Measurements from ENCODE around the gene IFNAR1.
"Not testable (repeated sequence)": the region's sequence is repeated elsewhere in the genome, so short reads cannot be mapped to it uniquely, and the experiment has no call there.

Gene IFNAR1

GRCh38 chr21:33374450-33375096, 49.8 kb downstream of the IFNAR1 start:
- POLR2A ChIA-PET, result no interaction called here
- peak; percentile 55 for TF ChIP-seq CTCF (IDR thresholded peaks at IDR 0.05; ENCODE audit: control extremely low read depth, extremely low read depth, low read depth, missing control alignments)
- DNase-seq (ENCODE audit: extremely low spot score), result no peak
- CTCF ChIA-PET, result interaction anchor here (0.6 to 15.0 kb wide), 6 partner anchors 8 to 177 kb away, joined by 3 to 142 read pairs (median 3); no protein-coding TSS in a partner anchor

- POLR2A ChIA-PET, result no interaction called here
- DNase-seq (ENCODE audit: extremely low spot score), result no peak
- TF ChIP-seq CTCF (IDR thresholded peaks at IDR 0.05; ENCODE audit: control extremely low read depth, extremely low read depth, low read depth, missing control alignments), result no peak
- CTCF ChIA-PET, result interaction anchor here (0.6 to 15.0 kb wide), 6 partner anchors 9 to 178 kb away, joined by 3 to 142 read pairs (median 3); no protein-coding TSS in a partner anchor
Observed at GRCh38 chr21:33375101-33375644, 50.4 kb downstream of the IFNAR1 start.

GRCh38 chr21:33377221-33377920, 52.6 kb downstream of the IFNAR1 start:
- ChIA-PET POLR2A (no interaction called here), CTCF (interaction anchor here (1.0 to 15.0 kb wide), 7 partner anchors 9 to 443 kb away, joined by 3 to 142 read pairs (median 5); no protein-coding TSS in a partner anchor)
- TF ChIP-seq CTCF (IDR thresholded peaks at IDR 0.05; ENCODE audit: control extremely low read depth, extremely low read depth, low read depth, missing control alignments), result no peak
- DNase-seq (ENCODE audit: extremely low spot score), result no peak

GRCh38 chr21:33378081-33378480, 53.3 kb downstream of the IFNAR1 start:
- ChIA-PET POLR2A (no interaction called here), CTCF (interaction anchor here (1.4 to 15.0 kb wide), 4 partner anchors 8 to 178 kb away, joined by 3 to 142 read pairs (median 6); no protein-coding TSS in a partner anchor)
- TF ChIP-seq CTCF (IDR thresholded peaks at IDR 0.05; ENCODE audit: control extremely low read depth, extremely low read depth, low read depth, missing control alignments), result no peak
- DNase-seq (ENCODE audit: extremely low spot score), result no peak

GRCh38 chr21:33379934-33380333, 55.2 kb downstream of the IFNAR1 start:
- ChIA-PET CTCF (interaction anchor here (1.0 to 15.0 kb wide), 4 partner anchors 20 to 180 kb away, joined by 3 to 142 read pairs (median 4); no protein-coding TSS in a partner anchor), POLR2A (interaction anchor here (1.0 to 1.6 kb wide), 3 partner anchors 18 to 55 kb away, joined by 3 to 5 read pairs (median 4); partner anchors contain the start of gene IFNAR1)
- DNase-seq (ENCODE audit: extremely low spot score), result not testable (repeated sequence)

- peak; percentile 64 for DNase-seq (ENCODE audit: extremely low spot score)
- ChIA-PET CTCF (interaction anchor here (0.8 to 15.0 kb wide), 6 partner anchors 14 to 181 kb away, joined by 3 to 142 read pairs (median 4); no protein-coding TSS in a partner anchor), POLR2A (interaction anchor here (1.2 to 1.6 kb wide), 2 partner anchors 18 to 52 kb away, joined by 4 to 5 read pairs; no protein-coding TSS in a partner anchor)
- no peak for TF ChIP-seq CTCF (IDR thresholded peaks at IDR 0.05; ENCODE audit: control extremely low read depth, extremely low read depth, low read depth, missing control alignments)
Observed at GRCh38 chr21:33380483-33380998, 55.8 kb downstream of the IFNAR1 start.

GRCh38 chr21:33381381-33381780, 56.6 kb downstream of the IFNAR1 start:
- ChIA-PET CTCF (interaction anchor here (0.8 to 15.0 kb wide), 3 partner anchors 15 to 23 kb away, joined by 3 to 142 read pairs (median 5); no protein-coding TSS in a partner anchor), POLR2A (interaction anchor here (1.6 kb wide), 1 partner anchor 51 kb away, joined by 5 read pairs; no protein-coding TSS in a partner anchor)
- DNase-seq (ENCODE audit: extremely low spot score), result not testable (repeated sequence)

Data from GM10248 (cell line).